Activated gamma-delta T cell treated with anti-CD3 and anti-CD28 coated beads, Interleukin-2, amount 50 U/mL, for 16 hours (primary cell): Measurements from ENCODE around the gene ALDH2.
"Not testable (repeated sequence)": the region's sequence is repeated elsewhere in the genome, so short reads cannot be mapped to it uniquely, and the experiment has no call there.

Source experiments
- DNase-seq: peaks from one replicate; pipeline ENCODE4 v3.0.0-alpha.2; 2020; ENCODE audit warnings: low read depth

Gene ALDH2

DNA sequence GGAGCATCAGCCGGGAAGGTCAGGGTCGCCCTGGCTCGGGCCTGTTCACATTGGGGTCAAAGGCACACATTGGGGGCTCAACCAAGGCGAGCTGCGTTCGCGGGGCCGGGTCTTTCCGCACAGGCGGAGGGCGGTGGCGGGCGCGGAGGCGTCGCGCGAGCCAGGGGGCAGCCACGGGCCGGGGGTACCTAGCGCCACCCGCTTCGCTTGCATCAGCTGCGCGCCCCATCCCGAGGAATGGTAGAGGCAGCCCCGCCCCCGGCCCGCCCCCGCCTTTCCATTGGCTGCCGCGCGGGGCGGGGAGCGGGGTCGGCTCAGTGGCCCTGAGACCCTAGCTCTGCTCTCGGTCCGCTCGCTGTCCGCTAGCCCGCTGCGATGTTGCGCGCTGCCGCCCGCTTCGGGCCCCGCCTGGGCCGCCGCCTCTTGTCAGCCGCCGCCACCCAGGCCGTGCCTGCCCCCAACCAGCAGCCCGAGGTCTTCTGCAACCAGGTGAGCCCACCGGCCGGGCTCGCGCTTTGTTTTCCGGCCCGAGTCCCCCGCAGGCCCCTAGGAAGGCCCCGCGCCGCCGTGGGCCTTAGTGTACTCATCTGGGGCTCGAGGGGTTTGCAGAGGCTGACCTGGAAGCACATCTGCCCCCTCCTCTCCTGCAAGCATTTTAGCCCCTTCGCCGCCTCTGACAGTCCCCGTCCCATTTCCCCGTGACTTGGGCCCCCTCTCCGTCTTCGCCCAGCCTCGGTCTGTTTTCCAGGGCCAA lies at the start of gene ALDH2:
ALDH2 (plus strand) TSS at position 326 of the 754 bp plus-strand sequence; CDS start at position 376, 50 bp downstream.
- DNase-seq, result peak; percentile 14

- not testable (repeated sequence) for DNase-seq
These were observed 47.4 kb upstream of the ALDH2 start for GRCh38 chr12:111719316-111719715.

DNA sequence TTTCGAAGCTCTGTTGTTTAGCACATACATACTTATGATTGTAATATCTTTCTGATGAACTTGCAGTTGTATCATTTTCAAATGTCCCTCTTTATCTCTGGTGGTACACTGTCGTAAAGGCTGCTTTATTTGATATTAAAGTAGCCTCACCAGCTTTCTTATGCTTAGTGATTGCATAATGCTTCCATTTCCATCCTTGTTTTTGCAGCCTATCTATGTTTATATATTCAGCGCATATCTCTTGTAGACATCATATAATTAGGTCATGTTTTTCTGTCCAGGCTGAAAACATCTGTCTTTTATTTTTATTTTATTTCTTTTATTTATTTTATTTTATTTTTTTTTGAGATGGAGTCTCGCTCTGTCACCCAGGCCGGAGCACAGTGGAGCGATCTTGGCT lies 46.3 kb upstream of the ALDH2 start:
- no peak for DNase-seq

- DNase-seq, result not testable (repeated sequence)
These were observed 42.9 kb upstream of the ALDH2 start for GRCh38 chr12:111723646-111724360.

DNA sequence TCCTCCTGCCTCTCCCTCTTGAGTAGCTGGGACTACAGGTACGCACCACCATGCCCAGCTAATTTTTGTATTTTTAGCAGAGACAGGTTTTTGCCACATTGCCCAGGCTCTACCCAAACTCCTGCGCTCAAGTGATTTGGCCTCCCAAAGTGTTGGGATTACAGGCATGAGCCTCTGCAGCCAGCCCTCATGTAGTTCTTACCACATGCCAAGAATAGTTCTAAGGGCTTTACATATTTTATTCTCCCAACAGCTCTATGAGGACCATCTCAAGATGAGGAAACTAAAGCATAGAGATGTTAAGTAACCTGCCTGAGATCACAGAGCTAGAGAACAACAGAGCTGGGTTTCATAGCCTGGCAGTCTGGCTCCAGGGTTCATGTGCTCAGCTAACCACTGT lies 37.9 kb upstream of the ALDH2 start:
- DNase-seq, result no peak

GRCh38 chr12:111730420-111730819 lies 36.3 kb upstream of the ALDH2 start:
- DNase-seq, result no peak

DNA sequence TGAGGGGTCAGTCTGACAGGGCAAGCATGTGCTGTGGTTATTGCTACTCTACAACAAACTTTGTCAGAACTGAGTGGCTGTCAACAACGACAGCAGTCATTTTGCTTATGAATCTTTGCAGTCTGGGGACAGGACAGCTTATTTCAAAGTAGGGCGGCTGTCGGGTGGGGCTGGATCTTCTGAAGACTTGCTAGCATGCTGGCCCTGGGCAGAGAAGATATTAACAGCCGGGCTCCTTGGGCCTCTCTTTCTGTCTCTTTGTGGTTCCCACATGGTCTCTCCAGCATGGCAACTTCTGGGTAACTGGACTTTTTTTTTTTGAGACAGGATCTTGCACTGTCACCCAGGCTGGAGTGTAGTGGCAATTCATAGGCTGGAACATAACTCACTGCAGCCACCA lies 33.9 kb upstream of the ALDH2 start:
- DNase-seq, result no peak

DNA sequence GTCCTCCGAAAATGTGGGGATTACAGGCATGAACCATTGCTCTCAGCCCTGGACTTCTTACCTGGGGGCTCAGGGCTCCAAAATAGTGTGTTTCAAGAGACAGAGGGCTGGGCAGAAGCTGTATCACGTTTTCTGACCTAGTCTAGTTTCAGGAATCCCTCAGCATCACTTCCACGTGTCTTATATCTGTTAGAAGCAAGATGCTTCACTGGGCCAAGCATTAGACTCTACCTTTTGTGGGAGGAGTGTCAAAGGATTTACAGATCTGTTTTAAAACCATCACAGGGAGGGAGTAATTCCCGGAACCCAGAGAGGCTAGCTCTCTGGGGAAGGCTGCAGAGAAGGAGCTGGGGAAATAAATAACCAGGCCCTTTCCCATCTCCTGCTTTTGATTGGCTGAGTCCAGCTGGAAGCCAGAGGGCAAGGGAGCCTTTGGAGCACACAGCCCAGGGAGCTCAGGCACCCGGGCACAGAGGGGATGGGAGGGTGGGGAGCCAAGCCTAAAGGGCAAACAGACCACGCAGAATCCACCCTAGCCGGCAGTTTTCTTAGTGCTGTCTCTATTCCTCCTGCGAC lies 33.3 kb upstream of the ALDH2 start:
- no peak for DNase-seq

DNA sequence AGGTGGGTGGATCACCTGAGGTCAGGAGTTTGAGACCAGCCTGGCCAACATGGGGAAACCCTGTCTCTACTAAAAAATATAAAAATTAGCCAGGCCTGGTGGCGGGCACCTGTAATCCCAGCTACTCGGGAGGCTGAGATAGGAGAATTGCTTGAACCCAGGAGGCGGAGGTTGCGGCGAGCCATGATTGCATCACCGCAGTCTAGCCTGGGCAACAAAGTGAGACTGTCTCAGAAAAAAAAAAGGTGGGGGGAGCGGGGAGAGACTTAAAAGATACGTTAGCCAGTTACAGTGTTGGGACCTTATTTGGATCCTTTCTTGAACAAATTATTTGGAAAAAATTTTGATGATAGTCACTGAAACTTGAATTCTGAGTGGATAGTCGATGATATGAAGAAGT lies 27.2 kb upstream of the ALDH2 start:
- DNase-seq, result not testable (repeated sequence)

GRCh38 chr12:111741235-111741812 lies 25.4 kb upstream of the ALDH2 start:
- no peak for DNase-seq

- DNase-seq, result no peak
These were observed 21.5 kb upstream of the ALDH2 start for GRCh38 chr12:111745211-111745610.

GRCh38 chr12:111747333-111747732 lies 19.4 kb upstream of the ALDH2 start:
- no peak for DNase-seq

DNA sequence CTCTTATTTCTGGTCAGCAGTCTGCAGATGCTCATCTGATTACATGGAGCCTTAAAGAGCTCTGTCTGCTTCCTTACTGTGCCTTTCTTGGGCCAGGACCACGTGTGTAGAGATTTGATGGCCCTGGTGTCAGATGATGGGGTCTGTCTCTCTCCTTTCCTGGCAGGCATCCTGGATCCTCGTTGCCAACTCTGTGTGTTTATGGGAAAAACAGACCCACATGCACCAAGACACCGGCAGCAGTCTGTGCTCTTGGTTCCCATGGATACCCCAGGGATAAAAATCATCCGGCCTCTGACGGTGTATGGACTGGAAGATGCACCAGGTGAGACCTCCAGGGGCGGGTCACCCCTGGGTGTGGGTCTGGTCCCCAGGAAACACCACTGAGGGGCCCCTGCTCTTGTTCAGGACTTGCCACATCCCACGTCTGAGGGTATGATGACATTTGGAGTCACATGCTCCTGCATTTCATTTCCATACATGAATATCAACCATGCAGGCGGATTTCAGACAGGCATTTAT lies 18.5 kb upstream of the ALDH2 start:
- DNase-seq, result no peak

- DNase-seq, result no peak
These were observed 17.9 kb upstream of the ALDH2 start for GRCh38 chr12:111748867-111749266.

DNA sequence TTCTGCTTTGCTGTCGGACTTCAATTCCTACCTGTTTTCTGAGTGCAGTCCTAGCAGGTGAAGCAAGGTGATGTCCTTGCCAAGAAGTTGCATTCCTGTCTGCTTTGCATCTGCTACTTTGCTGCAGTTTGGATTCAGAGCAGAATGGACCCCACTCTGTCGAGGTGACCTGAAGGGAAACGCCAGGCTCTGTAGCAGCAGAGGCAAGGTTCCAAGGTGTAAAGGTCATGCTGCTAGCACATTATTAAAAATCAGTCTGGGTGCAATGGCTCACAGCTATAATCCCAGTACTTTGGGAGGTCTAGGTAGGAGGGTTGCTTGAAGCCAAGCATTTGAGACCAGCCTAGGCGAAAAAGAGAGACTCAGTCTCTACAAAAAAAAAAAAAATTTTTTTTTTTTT lies 17.3 kb upstream of the ALDH2 start:
- no peak for DNase-seq

DNA sequence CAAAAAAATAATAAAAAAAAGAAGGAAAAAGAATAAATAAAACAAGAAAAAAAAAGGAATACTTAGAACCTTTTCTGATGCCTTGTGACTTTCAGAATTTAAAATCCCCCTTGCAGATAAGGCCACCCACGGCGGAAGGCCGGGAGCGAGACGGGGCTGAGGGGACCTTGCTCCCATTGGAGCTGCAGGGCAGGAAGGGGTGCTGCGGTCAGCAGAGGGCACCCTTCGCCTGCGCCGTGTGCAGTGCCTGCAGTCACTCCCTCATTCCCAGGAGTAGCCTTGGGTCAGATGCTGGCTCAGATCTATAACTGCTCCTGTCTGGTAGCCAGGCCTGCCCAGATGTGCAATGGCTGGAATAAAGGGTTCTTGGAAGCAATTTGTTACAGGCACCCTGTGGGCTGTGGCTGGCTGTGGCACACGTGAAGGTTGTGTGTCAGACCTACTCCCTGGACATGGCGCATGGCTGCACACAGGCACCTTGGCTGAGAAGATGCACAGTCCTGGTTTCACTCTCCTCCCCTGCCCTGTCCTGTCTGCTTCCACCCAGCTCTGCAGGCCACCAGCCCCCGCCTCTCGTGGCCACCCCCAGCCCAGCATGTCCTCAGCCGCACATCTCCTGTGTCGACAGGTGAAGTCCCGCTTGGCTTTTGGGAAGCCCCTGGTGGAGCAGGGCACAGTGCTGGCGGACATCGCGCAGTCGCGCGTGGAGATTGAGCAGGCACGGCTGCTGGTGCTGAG lies 13.4 kb upstream of the ALDH2 start:
- no peak for DNase-seq

GRCh38 chr12:111754671-111755070 lies 12.1 kb upstream of the ALDH2 start:
- DNase-seq, result no peak

DNA sequence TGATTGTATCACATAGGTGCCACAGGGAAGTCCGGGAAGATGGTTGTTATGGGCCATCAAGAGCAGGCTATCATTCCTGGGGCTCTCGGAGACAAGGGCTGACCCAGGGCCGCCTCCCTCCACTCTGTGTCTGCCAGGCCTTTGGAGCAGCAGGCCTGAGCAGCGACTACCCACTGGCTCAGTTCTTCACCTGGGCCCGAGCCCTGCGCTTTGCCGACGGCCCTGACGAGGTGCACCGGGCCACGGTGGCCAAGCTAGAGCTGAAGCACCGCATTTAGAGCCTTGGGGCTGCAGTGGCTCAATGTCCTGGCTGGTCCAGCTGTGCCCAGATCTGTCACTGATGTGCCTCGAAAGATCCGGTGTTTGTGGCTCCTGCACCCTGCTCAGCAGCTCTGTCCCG lies 10.5 kb upstream of the ALDH2 start:
- DNase-seq, result no peak

DNA sequence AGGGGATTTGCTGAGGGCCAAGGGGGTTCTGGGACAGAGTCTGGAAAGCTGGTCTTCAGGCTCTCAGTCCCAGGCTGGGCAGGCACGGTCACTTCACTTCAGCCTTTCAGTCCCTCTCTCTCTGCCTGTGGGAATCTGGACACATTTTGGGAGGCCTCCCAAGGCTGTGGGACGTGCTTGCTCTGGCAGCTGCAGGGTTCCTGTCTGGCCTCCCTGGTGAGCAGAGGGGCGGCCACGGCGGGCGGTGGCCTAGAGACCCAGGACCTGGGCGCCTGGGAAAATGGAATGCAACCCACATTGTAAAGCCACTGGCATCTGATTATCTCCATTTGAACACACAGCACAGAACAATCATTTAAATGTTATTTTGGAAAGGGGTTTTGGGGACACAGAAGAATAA lies 10.1 kb upstream of the ALDH2 start:
- no peak for DNase-seq

DNA sequence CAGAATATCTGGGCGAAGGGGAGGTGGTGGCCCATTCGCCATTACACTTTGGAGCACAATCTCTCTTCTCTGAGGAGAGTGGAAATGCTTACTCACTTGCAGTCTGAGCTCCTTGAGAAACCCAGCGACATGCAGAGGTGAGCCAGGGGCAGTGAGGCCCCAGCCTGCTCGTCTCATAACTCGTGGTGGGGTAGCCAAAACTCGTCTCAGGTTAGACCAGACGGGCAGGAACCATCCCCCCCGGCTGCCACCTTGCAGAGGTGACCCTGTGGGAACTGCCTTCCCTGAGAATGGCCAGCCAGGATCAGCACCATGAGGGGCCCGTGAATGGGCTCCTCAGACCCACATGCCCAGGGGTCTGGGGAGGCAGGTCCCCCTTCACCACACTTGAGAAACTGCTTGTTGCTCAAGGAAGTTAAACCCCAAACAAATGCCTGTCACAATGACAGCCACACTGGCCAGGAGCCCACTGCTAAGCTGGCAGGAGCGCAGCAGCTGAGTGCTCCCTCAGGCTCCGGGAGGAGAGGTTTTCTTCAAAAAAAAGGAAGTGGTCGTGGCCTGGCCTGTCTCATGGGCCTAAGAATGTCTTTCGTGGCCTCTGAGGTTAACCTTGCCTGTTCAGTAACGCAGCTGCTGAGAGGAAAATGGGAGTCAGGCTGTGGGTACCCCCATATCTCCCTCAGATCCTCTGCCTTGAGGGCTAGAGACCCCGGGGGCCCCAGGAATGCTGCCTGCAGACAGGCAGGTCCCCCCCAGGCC lies 9.2 kb upstream of the ALDH2 start:
- DNase-seq, result no peak

- no peak for DNase-seq
These were observed 8.6 kb upstream of the ALDH2 start for GRCh38 chr12:111758120-111758561.
